Neuron (in vitro differentiated cells): ENCODE data around the gene ABAT.
"Not testable (repeated sequence)": the region's sequence is repeated elsewhere in the genome, so short reads cannot be mapped to it uniquely, and the experiment has no call there.

Source experiments
- H2AFZ ChIP-seq: one replicate; pipeline ENCODE4 v1.6.1; 2013; ENCODE audit warnings: low read depth, mild to moderate bottlenecking, inconsistent platforms, low read length, moderate library complexity
- H3K27me3 ChIP-seq: one replicate; pipeline ENCODE4 v1.6.1; 2013; ENCODE audit warnings: low read length; ENCODE audit not compliant: insufficient read depth
- H3K36me3 ChIP-seq: one replicate; pipeline ENCODE4 v1.6.1; 2013; ENCODE audit warnings: low read length; ENCODE audit not compliant: insufficient read depth
- H3K4me1 ChIP-seq: one replicate; pipeline ENCODE4 v1.6.1; 2013; ENCODE audit warnings: low read length; ENCODE audit not compliant: insufficient read depth
- H3K4me3 ChIP-seq: 2 replicates; pipeline ENCODE4 v1.5.1; 2013; ENCODE audit warnings: mild to moderate bottlenecking, low read length, moderate library complexity
- H3K9me3 ChIP-seq: one replicate; pipeline ENCODE4 v1.6.1; 2013; ENCODE audit warnings: low read length

ABAT gene

GRCh38 chr16:8642146-8642545 lies 32.3 kb upstream of the ABAT start:
- no peaks in the 10 kb centered on the region for H3K4me1 ChIP-seq
- H2AFZ ChIP-seq: no peak overlapping the region
- H3K9me3 ChIP-seq: no peaks in the 10 kb centered on the region
- peaks cover 86% of the 10 kb centered on the region for H3K36me3 ChIP-seq
- no peaks in the 10 kb centered on the region for H3K27me3 ChIP-seq
- no peak overlapping the region for H3K4me3 ChIP-seq

- peaks cover 83% of the 10 kb centered on the region for H3K36me3 ChIP-seq
These were observed 29.9 kb upstream of the ABAT start for GRCh38 chr16:8644211-8645140.

GRCh38 chr16:8645141-8645521 lies 29.3 kb upstream of the ABAT start:
- no peaks in the 10 kb centered on the region for H3K4me1 ChIP-seq
- no peak overlapping the region for H3K4me3 ChIP-seq
- H3K9me3 ChIP-seq: no peaks in the 10 kb centered on the region
- H3K27me3 ChIP-seq: no peaks in the 10 kb centered on the region
- H2AFZ ChIP-seq: no peak overlapping the region
- peaks cover 77% of the 10 kb centered on the region for H3K36me3 ChIP-seq

More at GRCh38 chr16:8644211-8645140, 29.9 kb upstream of the ABAT start:
- no peaks in the 10 kb centered on the region for H3K9me3 ChIP-seq
- H3K27me3 ChIP-seq: no peaks in the 10 kb centered on the region
- no peaks in the 10 kb centered on the region for H3K4me1 ChIP-seq
- no peak overlapping the region for H2AFZ ChIP-seq
- no peak overlapping the region for H3K4me3 ChIP-seq

GRCh38 chr16:8645831-8646230 lies 28.6 kb upstream of the ABAT start:
- Histone ChIP-seq H3K36me3 (peaks cover 74% of the 10 kb centered on the region), H3K27me3 (no peaks in the 10 kb centered on the region), H3K9me3 (no peaks in the 10 kb centered on the region), H3K4me3 (no peak overlapping the region), H2AFZ (no peak overlapping the region), H3K4me1 (no peaks in the 10 kb centered on the region)

DNA sequence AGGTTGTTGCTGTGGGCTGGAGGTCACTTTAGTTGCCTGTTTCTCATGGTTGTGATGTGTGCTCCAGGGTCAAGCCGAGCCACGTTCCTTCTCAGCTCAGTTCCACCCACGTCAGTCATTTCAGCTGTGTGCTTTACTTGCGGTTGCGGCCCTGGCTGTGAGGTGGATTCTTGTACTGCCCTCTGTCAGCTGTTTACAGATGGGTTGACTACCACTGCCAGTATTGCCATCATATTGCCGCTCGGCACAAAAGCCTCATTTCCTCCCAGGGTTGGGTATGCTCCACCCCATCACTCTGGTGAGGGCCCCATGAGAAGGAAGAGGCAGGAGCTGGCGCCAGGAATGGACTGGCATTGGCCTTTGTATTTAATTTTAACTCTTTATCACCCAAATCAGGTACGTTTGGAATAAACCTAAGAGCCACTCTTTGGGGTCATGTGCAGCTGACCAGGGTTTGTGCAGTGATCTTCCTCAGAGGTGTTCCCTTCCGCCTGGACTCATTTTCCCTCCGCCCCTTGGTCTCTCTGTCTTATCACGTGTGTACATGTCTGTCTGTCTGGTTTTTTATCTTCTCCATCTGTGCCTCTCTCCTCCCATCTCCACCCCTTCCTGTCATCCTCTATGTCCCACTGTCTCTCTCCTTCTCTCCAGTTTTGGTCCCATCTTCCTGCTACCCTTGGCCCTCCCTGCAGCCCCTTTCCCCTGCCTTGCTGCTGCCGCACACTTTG lies 27.9 kb upstream of the ABAT start:
- Histone ChIP-seq H2AFZ (no peak overlapping the region), H3K4me3 (no peak overlapping the region), H3K27me3 (no peaks in the 10 kb centered on the region), H3K4me1 (no peaks in the 10 kb centered on the region), H3K36me3 (peaks cover 68% of the 10 kb centered on the region), H3K9me3 (no peaks in the 10 kb centered on the region)

- Histone ChIP-seq H3K36me3 (peaks cover 55% of the 10 kb centered on the region), H3K9me3 (no peaks in the 10 kb centered on the region), H3K4me3 (no peak overlapping the region), H3K4me1 (no peaks in the 10 kb centered on the region), H3K27me3 (no peaks in the 10 kb centered on the region), H2AFZ (no peak overlapping the region)
These were observed 26.6 kb upstream of the ABAT start for GRCh38 chr16:8647721-8648318.

DNA sequence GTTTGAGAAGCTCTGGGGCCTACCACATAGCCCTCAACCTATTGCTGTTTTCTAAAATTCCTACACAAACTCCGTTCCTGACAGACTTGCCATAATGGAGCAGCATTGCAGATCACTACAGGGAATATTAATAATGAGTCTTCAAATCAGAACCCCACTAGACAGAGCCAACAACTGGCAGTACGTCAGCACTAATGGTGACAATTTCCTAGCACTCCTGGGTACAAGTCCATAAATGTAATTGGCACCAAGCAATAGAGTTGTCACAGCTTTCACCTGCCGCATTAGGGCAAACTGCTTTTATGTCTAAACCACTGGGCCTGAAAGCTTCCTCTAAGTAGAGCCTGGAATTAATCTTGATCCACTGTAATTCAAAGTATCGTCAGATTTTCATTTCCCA lies 25.5 kb upstream of the ABAT start:
- Histone ChIP-seq H3K27me3 (no peaks in the 10 kb centered on the region), H3K4me3 (no peak overlapping the region), H3K36me3 (peaks cover 47% of the 10 kb centered on the region), H2AFZ (no peak overlapping the region), H3K4me1 (no peaks in the 10 kb centered on the region), H3K9me3 (no peaks in the 10 kb centered on the region)

DNA sequence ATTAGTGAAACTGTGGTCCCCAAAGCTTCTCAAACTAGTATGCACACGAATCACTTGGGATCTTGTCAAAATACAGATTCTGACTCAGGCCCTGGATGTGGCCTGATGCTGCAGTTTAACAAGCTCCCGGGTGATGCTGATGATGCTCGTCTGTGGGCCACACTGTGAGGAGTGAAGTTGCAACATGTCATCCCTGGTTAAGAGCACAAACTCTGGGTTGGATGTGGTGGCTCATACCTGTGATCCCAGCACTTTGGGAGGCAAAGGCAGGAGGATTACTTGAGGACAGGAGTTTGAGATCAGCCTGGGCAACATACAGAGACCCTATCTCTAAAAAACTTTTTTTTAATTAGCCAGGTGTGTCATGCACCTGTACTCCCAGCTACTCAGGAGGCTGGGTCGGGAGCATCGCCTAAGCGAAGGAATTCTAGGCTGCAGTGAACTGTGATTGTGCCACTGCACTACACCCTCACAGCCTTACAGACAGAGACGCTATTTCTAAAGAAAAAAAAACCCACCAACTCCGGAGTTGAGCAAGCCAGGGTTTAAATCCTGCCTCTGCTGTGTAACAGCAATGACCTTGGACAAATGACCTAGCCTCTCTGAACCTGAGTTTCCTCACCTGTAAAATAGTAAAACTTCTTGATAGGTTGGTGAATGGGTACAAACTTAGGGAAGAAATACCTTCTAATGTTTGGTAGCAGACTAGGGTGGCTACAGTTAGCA lies 24.4 kb upstream of the ABAT start:
- Histone ChIP-seq H3K4me3 (no peak overlapping the region), H3K9me3 (no peaks in the 10 kb centered on the region), H3K27me3 (no peaks in the 10 kb centered on the region), H2AFZ (no peak overlapping the region), H3K4me1 (no peaks in the 10 kb centered on the region), H3K36me3 (peaks cover 36% of the 10 kb centered on the region)

- peaks cover 17% of the 10 kb centered on the region for H3K36me3 ChIP-seq
- H3K4me3 ChIP-seq, H3K27me3 ChIP-seq, H2AFZ ChIP-seq, H3K9me3 ChIP-seq, H3K4me1 ChIP-seq: not testable (repeated sequence)
These were observed 22.5 kb upstream of the ABAT start for GRCh38 chr16:8651958-8652357.

DNA sequence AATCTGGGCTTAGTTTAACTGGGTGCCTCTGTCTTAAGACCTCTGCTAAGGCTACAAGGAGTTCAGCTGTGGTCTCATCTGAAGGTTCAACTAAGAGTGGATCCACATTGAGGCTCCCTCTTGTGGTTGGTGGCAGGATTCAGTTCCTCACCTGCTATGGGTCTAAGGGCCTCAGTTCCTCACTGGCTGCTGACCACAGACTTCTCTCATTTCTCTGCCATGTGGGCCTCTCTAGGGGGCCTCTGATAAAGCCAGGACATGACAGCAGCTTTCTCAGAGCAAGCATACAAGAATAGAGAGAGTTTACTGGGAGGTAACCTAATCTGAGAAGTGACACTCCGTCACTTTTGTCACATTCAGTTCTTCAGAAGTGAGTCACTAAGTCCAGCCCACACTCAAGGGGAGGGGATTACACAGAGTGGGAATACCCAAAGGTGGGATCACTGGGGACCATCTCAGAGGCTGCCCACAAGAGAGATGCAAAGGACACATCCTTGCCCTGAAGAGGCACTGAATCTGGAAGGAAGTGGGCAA lies 19.2 kb upstream of the ABAT start:
- Histone ChIP-seq H3K36me3 (no peaks in the 10 kb centered on the region), H3K4me1 (no peaks in the 10 kb centered on the region), H2AFZ (no peak overlapping the region), H3K4me3 (no peak overlapping the region), H3K9me3 (no peaks in the 10 kb centered on the region), H3K27me3 (no peaks in the 10 kb centered on the region)

- no peaks in the 10 kb centered on the region for H3K27me3 ChIP-seq
- no peak overlapping the region for H2AFZ ChIP-seq
- no peak overlapping the region for H3K4me3 ChIP-seq
- no peaks in the 10 kb centered on the region for H3K9me3 ChIP-seq
- no peaks in the 10 kb centered on the region for H3K4me1 ChIP-seq
- H3K36me3 ChIP-seq: no peaks in the 10 kb centered on the region
These were observed 18.0 kb upstream of the ABAT start for GRCh38 chr16:8656376-8656775.

DNA sequence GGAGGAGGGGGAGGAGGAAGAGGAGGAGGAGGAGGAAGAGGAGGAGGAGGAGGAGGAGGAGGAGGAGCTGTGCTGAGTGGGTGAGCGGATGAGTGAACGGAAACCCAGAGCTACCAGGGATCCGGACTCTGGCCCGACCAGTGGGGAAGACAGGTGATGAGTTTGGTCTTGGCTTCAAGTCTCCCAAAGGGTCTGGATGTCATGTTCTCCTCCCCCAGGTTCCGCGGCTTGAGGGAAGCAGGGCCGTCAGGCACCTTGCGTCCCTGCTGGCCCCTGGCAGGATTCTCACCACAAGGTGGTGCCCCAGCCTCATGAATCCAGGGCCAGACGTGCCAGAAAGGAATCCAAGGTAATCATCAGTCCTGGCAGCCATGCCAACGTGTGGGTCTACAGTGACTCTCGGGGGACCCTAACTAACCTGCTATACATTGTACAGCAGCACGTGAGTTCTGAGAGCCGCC lies 13.5 kb upstream of the ABAT start:
- Histone ChIP-seq H3K9me3 (no peaks in the 10 kb centered on the region), H3K4me1 (no peaks in the 10 kb centered on the region), H2AFZ (no peak overlapping the region), H3K4me3 (no peak overlapping the region), H3K27me3 (no peaks in the 10 kb centered on the region), H3K36me3 (no peaks in the 10 kb centered on the region)
